Activated T-cell treated with anti-CD3 and anti-CD28 coated beads, Interleukin-2, amount 50 U/mL, for 24 hours (primary cell): Measurements from ENCODE around the gene CPEB1.
"Not testable (repeated sequence)": the region's sequence is repeated elsewhere in the genome, so short reads cannot be mapped to it uniquely, and the experiment has no call there.

Source experiments
- DNase-seq: peaks from one replicate; pipeline ENCODE4 v3.0.0-alpha.2; 2020
- H3K27ac Mint-ChIP-seq: 2 replicates; pipeline ENCODE4 v1.8.0; 2020; ENCODE audit warnings: mild to moderate bottlenecking, mixed read lengths
- H3K27me3 Mint-ChIP-seq: 2 replicates; pipeline ENCODE4 v1.8.0; 2020; ENCODE audit warnings: mixed read lengths
- H3K36me3 Mint-ChIP-seq: 2 replicates; pipeline ENCODE4 v1.8.0; 2020; ENCODE audit warnings: low read depth, mixed read lengths
- H3K4me1 Mint-ChIP-seq: 2 replicates; pipeline ENCODE4 v1.8.0; 2020; ENCODE audit warnings: low read depth, mixed read lengths
- H3K4me3 Mint-ChIP-seq: 2 replicates; pipeline ENCODE4 v1.8.0; 2020; ENCODE audit warnings: mild to moderate bottlenecking, moderate library complexity, mixed read lengths
- H3K9me3 Mint-ChIP-seq: 2 replicates; pipeline ENCODE4 v1.8.0; 2020; ENCODE audit warnings: mixed read lengths

The CPEB1 gene

GRCh38 chr15:82660378-82660777 lies 13.2 kb upstream of the CPEB1 start:
- no peak overlapping the region for H3K4me3 Mint-ChIP-seq
- no peaks in the 10 kb centered on the region for H3K36me3 Mint-ChIP-seq
- peaks cover 35% of the 10 kb centered on the region for H3K27me3 Mint-ChIP-seq
- no peaks in the 10 kb centered on the region for H3K4me1 Mint-ChIP-seq
- no peaks in the 10 kb centered on the region for H3K9me3 Mint-ChIP-seq
- H3K27ac Mint-ChIP-seq = no peak overlapping the region
- DNase-seq = no peak

- no peaks in the 10 kb centered on the region for H3K9me3 Mint-ChIP-seq
- H3K27ac Mint-ChIP-seq = no peak overlapping the region
- no peak overlapping the region for H3K4me3 Mint-ChIP-seq
- H3K27me3 Mint-ChIP-seq = peaks cover 29% of the 10 kb centered on the region
- peaks cover under 1% of the 10 kb centered on the region for H3K4me1 Mint-ChIP-seq
- H3K36me3 Mint-ChIP-seq = no peaks in the 10 kb centered on the region
- no peak for DNase-seq
These were observed 9.6 kb upstream of the CPEB1 start for GRCh38 chr15:82656641-82657266.

- no peak for DNase-seq
- Mint-ChIP-seq H3K4me3 (no peak overlapping the region), H3K27ac (no peak overlapping the region), H3K36me3 (no peaks in the 10 kb centered on the region), H3K9me3 (no peaks in the 10 kb centered on the region), H3K4me1 (peaks cover 2% of the 10 kb centered on the region), H3K27me3 (peaks cover 33% of the 10 kb centered on the region)
These were observed 8.4 kb upstream of the CPEB1 start for GRCh38 chr15:82655606-82656005.

GRCh38 chr15:82653483-82654168 lies 6.5 kb upstream of the CPEB1 start:
- H3K4me3 Mint-ChIP-seq = no peak overlapping the region
- no peaks in the 10 kb centered on the region for H3K9me3 Mint-ChIP-seq
- H3K27me3 Mint-ChIP-seq = peaks cover 43% of the 10 kb centered on the region
- peaks cover 2% of the 10 kb centered on the region for H3K4me1 Mint-ChIP-seq
- H3K27ac Mint-ChIP-seq = no peak overlapping the region
- H3K36me3 Mint-ChIP-seq = no peaks in the 10 kb centered on the region
- no peak for DNase-seq

GRCh38 chr15:82651708-82652107 lies 4.5 kb upstream of the CPEB1 start:
- Mint-ChIP-seq H3K36me3 (no peaks in the 10 kb centered on the region), H3K27ac (no peak overlapping the region)

GRCh38 chr15:82650046-82650670 lies 3.0 kb upstream of the CPEB1 start:
- Mint-ChIP-seq H3K36me3 (no peaks in the 10 kb centered on the region), H3K4me3 (no peak overlapping the region), H3K9me3 (no peaks in the 10 kb centered on the region), H3K27ac (no peak overlapping the region), H3K27me3 (peaks cover 58% of the 10 kb centered on the region), H3K4me1 (peaks cover 10% of the 10 kb centered on the region)
- no peak for DNase-seq

More at GRCh38 chr15:82651708-82652107, 4.5 kb upstream of the CPEB1 start:
- peaks cover 49% of the 10 kb centered on the region for H3K27me3 Mint-ChIP-seq
- no peaks in the 10 kb centered on the region for H3K9me3 Mint-ChIP-seq
- H3K4me3 Mint-ChIP-seq = no peak overlapping the region
- no peak for DNase-seq
- H3K4me1 Mint-ChIP-seq = peaks cover 7% of the 10 kb centered on the region

GRCh38 chr15:82649226-82649999 lies 2.2 kb upstream of the CPEB1 start:
- Mint-ChIP-seq H3K27me3 (peaks cover 62% of the 10 kb centered on the region), H3K4me3 (no peak overlapping the region), H3K9me3 (no peaks in the 10 kb centered on the region), H3K4me1 (peaks cover 10% of the 10 kb centered on the region), H3K36me3 (no peaks in the 10 kb centered on the region), H3K27ac (no peak overlapping the region)
- DNase-seq = no peak

- no peaks in the 10 kb centered on the region for H3K36me3 Mint-ChIP-seq
- peaks cover 64% of the 10 kb centered on the region for H3K27me3 Mint-ChIP-seq
- H3K27ac Mint-ChIP-seq = no peak overlapping the region
These were observed 1.3 kb upstream of the CPEB1 start for GRCh38 chr15:82648257-82649103.

GRCh38 chr15:82647835-82648256 lies 683 bp upstream of the CPEB1 start:
- no peaks in the 10 kb centered on the region for H3K36me3 Mint-ChIP-seq
- H3K4me1 Mint-ChIP-seq = peaks cover 10% of the 10 kb centered on the region
- peak; percentile 73 for DNase-seq
- H3K27ac Mint-ChIP-seq = no peak overlapping the region
- H3K4me3 Mint-ChIP-seq = peak overlapping the region; percentile 50
- peaks cover 65% of the 10 kb centered on the region for H3K27me3 Mint-ChIP-seq
- H3K9me3 Mint-ChIP-seq = no peaks in the 10 kb centered on the region

More at GRCh38 chr15:82648257-82649103, 1.3 kb upstream of the CPEB1 start:
- H3K9me3 Mint-ChIP-seq = no peaks in the 10 kb centered on the region
- peak overlapping the region; percentile 50 for H3K4me3 Mint-ChIP-seq
- H3K4me1 Mint-ChIP-seq = peaks cover 10% of the 10 kb centered on the region
- no peak for DNase-seq

GRCh38 chr15:82646250-82647044 lies 716 bp downstream of the CPEB1 start:
- no peak overlapping the region for H3K27ac Mint-ChIP-seq
- H3K27me3 Mint-ChIP-seq = peaks cover 67% of the 10 kb centered on the region
- DNase-seq = peak; percentile 36
- H3K36me3 Mint-ChIP-seq = no peaks in the 10 kb centered on the region
- H3K9me3 Mint-ChIP-seq = no peaks in the 10 kb centered on the region
- peak overlapping the region; percentile 52 for H3K4me3 Mint-ChIP-seq
- peaks cover 8% of the 10 kb centered on the region for H3K4me1 Mint-ChIP-seq

- DNase-seq, H3K4me1 Mint-ChIP-seq, H3K4me3 Mint-ChIP-seq, H3K36me3 Mint-ChIP-seq, H3K27ac Mint-ChIP-seq, H3K9me3 Mint-ChIP-seq: not testable (repeated sequence)
- peaks cover 74% of the 10 kb centered on the region for H3K27me3 Mint-ChIP-seq
These were observed 2.0 kb downstream of the CPEB1 start for GRCh38 chr15:82644967-82645852.

GRCh38 chr15:82643992-82644391 lies 3.2 kb downstream of the CPEB1 start:
- no peaks in the 10 kb centered on the region for H3K9me3 Mint-ChIP-seq
- no peak overlapping the region for H3K27ac Mint-ChIP-seq
- no peak for DNase-seq
- no peaks in the 10 kb centered on the region for H3K36me3 Mint-ChIP-seq
- peaks cover 79% of the 10 kb centered on the region for H3K27me3 Mint-ChIP-seq
- H3K4me1 Mint-ChIP-seq = peaks cover 8% of the 10 kb centered on the region
- H3K4me3 Mint-ChIP-seq = no peak overlapping the region
